Osteocyte (in vitro differentiated cells): ENCODE results near the gene FAM83C. TPM values are rescaled to one million over a fixed set of nuclear protein-coding genes. Genes with fewer than 3 reads are reported as not detected.
"Not testable (repeated sequence)": the region's sequence is repeated elsewhere in the genome, so short reads cannot be mapped to it uniquely, and the experiment has no call there.

ENCODE experiments used
- DNase-seq: peaks from one replicate; pipeline ENCODE4 v3.0.0; 2021; ENCODE audit warnings: mixed read lengths; ENCODE audit not compliant: unreplicated experiment; ENCODE audit errors: extremely low spot score
- H3K27ac Mint-ChIP-seq: one replicate; pipeline ENCODE4 v1.8.0; 2021; ENCODE audit warnings: mild to moderate bottlenecking, mixed read lengths; ENCODE audit not compliant: unreplicated experiment
- H3K27me3 Mint-ChIP-seq: one replicate; pipeline ENCODE4 v1.8.0; 2021; ENCODE audit warnings: mixed read lengths; ENCODE audit not compliant: unreplicated experiment
- H3K36me3 Mint-ChIP-seq: one replicate; pipeline ENCODE4 v1.8.0; 2021; ENCODE audit warnings: mixed read lengths; ENCODE audit not compliant: unreplicated experiment
- H3K4me1 Mint-ChIP-seq: one replicate; pipeline ENCODE4 v1.8.0; 2021; ENCODE audit warnings: mixed read lengths; ENCODE audit not compliant: unreplicated experiment
- H3K4me3 Mint-ChIP-seq: one replicate; pipeline ENCODE4 v1.8.0; 2021; ENCODE audit warnings: mild to moderate bottlenecking, moderate library complexity, mixed read lengths; ENCODE audit not compliant: unreplicated experiment
- H3K9me3 Mint-ChIP-seq: one replicate; pipeline ENCODE4 v1.8.0; 2021; ENCODE audit warnings: mixed read lengths; ENCODE audit not compliant: unreplicated experiment
- total RNA-seq: library from RNA; stranded (reverse); gene quantifications from 2 replicates; pipeline ENCODE4 v1.2.1, GENCODE V29; 2021
- TF ChIP-seq, protein P1 (sequence below): fragments of 200-600 bp; sonication (generic); IDR thresholded peaks from 2 replicates; pipeline ENCODE4 v1.5.0; 2021; ENCODE audit warnings: antibody characterized with exemption, mild to moderate bottlenecking, moderate library complexity

The FAM83C gene
- total RNA-seq, 1 donor from 2014 or later = not detected

DNA sequence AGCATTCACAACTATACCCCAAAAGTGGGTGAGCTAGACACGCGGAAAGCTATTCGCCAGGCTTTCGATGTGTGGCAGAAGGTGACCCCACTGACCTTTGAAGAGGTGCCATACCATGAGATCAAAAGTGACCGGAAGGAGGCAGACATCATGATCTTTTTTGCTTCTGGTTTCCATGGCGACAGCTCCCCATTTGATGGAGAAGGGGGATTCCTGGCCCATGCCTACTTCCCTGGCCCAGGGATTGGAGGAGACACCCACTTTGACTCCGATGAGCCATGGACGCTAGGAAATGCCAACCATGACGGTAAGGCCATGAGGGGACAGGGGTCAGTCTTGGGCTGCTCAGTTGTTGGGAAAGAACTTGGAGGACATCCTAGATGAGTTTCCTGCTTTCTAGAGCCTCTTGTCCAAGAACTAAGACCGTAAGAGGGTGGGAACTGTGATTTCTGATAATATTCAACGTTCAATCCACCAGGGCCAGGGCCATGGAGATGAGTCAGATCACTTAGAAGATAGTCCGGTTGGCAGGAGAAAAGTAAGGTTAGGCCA, 37.7 kb downstream of the FAM83C start:
- peaks cover 7% of the 10 kb centered on the region for H3K36me3 Mint-ChIP-seq
- H3K27ac Mint-ChIP-seq = no peak overlapping the region
- H3K9me3 Mint-ChIP-seq = no peaks in the 10 kb centered on the region
- TF ChIP-seq, protein P1, sequence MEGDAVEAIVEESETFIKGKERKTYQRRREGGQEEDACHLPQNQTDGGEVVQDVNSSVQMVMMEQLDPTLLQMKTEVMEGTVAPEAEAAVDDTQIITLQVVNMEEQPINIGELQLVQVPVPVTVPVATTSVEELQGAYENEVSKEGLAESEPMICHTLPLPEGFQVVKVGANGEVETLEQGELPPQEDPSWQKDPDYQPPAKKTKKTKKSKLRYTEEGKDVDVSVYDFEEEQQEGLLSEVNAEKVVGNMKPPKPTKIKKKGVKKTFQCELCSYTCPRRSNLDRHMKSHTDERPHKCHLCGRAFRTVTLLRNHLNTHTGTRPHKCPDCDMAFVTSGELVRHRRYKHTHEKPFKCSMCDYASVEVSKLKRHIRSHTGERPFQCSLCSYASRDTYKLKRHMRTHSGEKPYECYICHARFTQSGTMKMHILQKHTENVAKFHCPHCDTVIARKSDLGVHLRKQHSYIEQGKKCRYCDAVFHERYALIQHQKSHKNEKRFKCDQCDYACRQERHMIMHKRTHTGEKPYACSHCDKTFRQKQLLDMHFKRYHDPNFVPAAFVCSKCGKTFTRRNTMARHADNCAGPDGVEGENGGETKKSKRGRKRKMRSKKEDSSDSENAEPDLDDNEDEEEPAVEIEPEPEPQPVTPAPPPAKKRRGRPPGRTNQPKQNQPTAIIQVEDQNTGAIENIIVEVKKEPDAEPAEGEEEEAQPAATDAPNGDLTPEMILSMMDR = no peak
- no peaks in the 10 kb centered on the region for H3K27me3 Mint-ChIP-seq
- H3K4me3 Mint-ChIP-seq = no peak overlapping the region
- DNase-seq = no peak
- H3K4me1 Mint-ChIP-seq = peaks cover 2% of the 10 kb centered on the region

DNA sequence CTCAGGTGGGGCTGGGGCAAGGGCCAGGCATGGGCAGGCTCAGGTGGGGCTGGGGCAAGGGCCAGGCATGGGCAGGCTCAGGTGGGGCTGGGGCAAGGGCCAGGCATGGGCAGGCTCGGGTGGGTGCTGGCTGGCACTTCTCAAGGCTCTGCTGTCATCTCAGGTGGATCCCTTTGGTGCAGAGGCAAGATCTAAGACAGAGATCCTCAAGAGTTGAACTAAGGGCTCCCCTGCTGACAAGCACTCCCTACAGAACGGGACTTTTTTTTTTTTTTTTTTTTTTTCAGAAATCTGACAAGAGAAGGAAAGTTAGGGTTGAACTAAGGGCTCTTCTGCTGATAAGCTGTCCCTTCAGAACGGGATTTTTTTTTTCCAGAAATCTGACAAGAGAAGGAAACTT, 39.2 kb downstream of the FAM83C start:
- H3K36me3 Mint-ChIP-seq = peaks cover 5% of the 10 kb centered on the region
- TF ChIP-seq, protein P1 = no peak
- no peak for DNase-seq
- peaks cover 2% of the 10 kb centered on the region for H3K4me1 Mint-ChIP-seq
- no peaks in the 10 kb centered on the region for H3K9me3 Mint-ChIP-seq
- H3K27me3 Mint-ChIP-seq = no peaks in the 10 kb centered on the region
- no peak overlapping the region for H3K4me3 Mint-ChIP-seq
- no peak overlapping the region for H3K27ac Mint-ChIP-seq

DNA sequence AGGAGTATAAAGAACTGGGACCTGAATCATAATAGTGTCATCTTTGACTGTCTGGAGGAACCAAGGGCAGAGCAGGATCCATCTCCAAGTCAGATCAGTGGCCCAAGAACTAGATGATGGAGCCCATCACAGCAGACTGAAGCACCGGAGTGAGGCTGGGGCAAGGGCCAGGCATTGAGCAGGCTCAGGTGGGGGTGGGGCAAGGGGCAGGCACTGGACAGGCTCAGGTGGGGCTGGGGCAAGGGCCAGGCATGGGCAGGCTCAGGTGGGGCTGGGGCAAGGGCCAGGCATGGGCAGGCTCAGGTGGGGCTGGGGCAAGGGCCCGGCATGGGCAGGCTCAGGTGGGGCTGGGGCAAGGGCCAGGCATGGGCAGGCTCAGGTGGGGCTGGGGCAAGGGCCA, 39.6 kb downstream of the FAM83C start:
- not testable (repeated sequence) for H3K27me3 Mint-ChIP-seq, H3K9me3 Mint-ChIP-seq, H3K4me3 Mint-ChIP-seq, H3K36me3 Mint-ChIP-seq, H3K27ac Mint-ChIP-seq, H3K4me1 Mint-ChIP-seq, DNase-seq

DNA sequence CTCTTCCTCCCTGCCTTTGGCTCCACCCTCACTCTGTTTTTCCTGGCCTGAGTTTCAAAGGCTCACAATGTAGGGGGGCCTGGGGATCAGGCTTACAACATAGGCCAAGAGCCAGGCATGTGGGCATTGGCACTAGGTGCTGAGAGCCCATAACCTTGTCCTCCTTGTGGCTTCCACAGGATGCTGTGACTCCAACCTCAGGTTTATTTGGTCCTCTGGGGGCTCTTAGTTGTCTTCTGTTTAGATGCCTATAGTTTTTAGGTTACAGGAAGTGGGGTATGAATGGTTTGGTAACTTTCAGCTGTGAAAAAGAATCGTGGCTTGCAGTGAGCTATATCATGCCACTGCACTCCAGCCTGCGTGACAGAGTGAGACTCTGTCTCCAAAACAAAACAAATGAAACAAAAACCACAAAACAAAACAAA, 40.2 kb downstream of the FAM83C start:
- no peak for DNase-seq
- Mint-ChIP-seq H3K36me3 (peaks cover 5% of the 10 kb centered on the region), H3K27ac (no peak overlapping the region), H3K4me1 (no peaks in the 10 kb centered on the region), H3K9me3 (no peaks in the 10 kb centered on the region), H3K27me3 (no peaks in the 10 kb centered on the region), H3K4me3 (no peak overlapping the region)
- TF ChIP-seq, protein P1 = no peak

DNA sequence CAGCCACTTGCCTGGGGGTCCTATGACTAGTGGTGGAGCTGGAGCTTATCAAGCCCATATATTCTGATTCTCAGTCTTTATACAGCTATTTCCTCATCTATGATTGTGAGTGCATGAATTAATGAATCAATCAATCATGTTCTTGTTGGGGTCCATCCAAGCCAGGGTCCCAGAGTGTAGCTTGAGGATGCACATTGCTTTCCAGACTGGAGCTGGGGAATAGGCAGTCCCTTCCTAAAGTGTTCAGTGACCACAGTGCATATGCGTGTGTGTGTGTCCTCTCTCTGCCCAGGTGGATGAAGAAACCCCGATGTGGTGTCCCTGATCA, 40.6 kb downstream of the FAM83C start:
- DNase-seq = no peak
- Mint-ChIP-seq H3K27me3 (no peaks in the 10 kb centered on the region), H3K4me3 (no peak overlapping the region), H3K36me3 (peaks cover 5% of the 10 kb centered on the region), H3K4me1 (no peaks in the 10 kb centered on the region), H3K9me3 (no peaks in the 10 kb centered on the region), H3K27ac (no peak overlapping the region)
- TF ChIP-seq, protein P1 = no peak
